Ascending aorta (tissue), 2 donors: ENCODE results near the gene IMMP2L. TPM values are rescaled to one million over a fixed set of nuclear protein-coding genes. Genes with fewer than 3 reads are reported as not detected.

Source experiments
- DNase-seq, 2 donors: peaks; one replicate each; pipeline ENCODE4 v3.0.0-alpha.2; 2019; ENCODE audit warnings: low spot score in 2 of 2
- H3K27ac ChIP-seq, 2 donors: fragments of 200-600 bp; sonication (generic); one replicate each; pipeline ENCODE4 v1.5.1; 2016 to 2017; ENCODE audit warnings: mild to moderate bottlenecking in 1 of 2
- H3K27me3 ChIP-seq: fragments of 200-600 bp; sonication (generic); one replicate; pipeline ENCODE4 v1.5.1; 2017
- H3K36me3 ChIP-seq, 2 donors: fragments of 200-600 bp; sonication (generic); one replicate each; pipeline ENCODE4 v1.5.1; 2016
- H3K4me1 ChIP-seq, 2 donors: fragments of 200-600 bp; sonication (generic); one replicate each; pipeline ENCODE4 v1.5.1; 2016 to 2017; ENCODE audit warnings: mild to moderate bottlenecking in 1 of 2
- H3K4me3 ChIP-seq, 2 donors: fragments of 200-600 bp; sonication (generic); one replicate each; pipeline ENCODE4 v1.5.1; 2016 to 2017; ENCODE audit warnings: mild to moderate bottlenecking in 1 of 2
- H3K9me3 ChIP-seq, 2 donors: fragments of 200-600 bp; sonication (generic); one replicate each; pipeline ENCODE4 v1.5.1; 2016
- intact Hi-C: fragments of 100-400 bp; cut with DNase I; formaldehyde crosslinking; loops from one replicate; pipeline ENCODE4 v1.15.1; 2023
- total RNA-seq: library from RNA; depleted of rRNA; stranded (reverse); fragments of >200 nt; gene quantifications from one replicate; pipeline ENCODE4 v1.1.0, GENCODE V29; 2016
- TF ChIP-seq, protein P1 (sequence below), 3 experiments: fragments of 200-600 bp in 2 of 3; fragments of 450-650 bp in 1 of 3; sonication (generic) in 2 of 3; IDR thresholded peaks; one replicate each; pipeline ENCODE4 v1.5.1; 2016 to 2019; ENCODE audit warnings: antibody characterized with exemption in 3 of 3, mild to moderate bottlenecking in 1 of 3, moderate library complexity in 1 of 3

Gene IMMP2L
- total RNA-seq, 1 donor from 2014 or later: 143 TPM

DNA sequence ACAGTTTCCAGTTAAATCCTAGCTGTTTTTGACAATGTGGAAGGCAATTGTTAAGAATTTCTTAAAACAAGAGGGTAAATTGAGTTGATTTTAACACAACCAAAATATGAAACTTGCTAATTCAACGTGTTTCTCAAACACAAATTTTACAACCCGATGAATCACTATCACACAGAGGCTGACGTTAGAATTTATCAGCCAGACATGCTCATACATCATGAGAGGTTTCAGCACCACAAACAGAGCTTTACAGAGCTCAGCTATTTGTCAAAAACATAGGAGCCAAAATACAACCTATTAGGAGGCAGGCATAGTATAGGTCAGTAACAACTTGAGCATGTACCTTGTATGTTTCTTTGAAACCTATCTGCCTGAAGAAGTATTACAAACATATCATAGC lies 435.3 kb downstream of the IMMP2L start:
- intact Hi-C loops: no loop called here
- Histone ChIP-seq H3K4me3 (no peak overlapping the region), H3K9me3 (no peaks in the 10 kb centered on the region), H3K4me1 (no peaks in the 10 kb centered on the region), H3K27ac (no peak overlapping the region), H3K36me3 (no peaks in the 10 kb centered on the region), H3K27me3 (no peaks in the 10 kb centered on the region)
- DNase-seq: no peak
- TF ChIP-seq, protein P1, sequence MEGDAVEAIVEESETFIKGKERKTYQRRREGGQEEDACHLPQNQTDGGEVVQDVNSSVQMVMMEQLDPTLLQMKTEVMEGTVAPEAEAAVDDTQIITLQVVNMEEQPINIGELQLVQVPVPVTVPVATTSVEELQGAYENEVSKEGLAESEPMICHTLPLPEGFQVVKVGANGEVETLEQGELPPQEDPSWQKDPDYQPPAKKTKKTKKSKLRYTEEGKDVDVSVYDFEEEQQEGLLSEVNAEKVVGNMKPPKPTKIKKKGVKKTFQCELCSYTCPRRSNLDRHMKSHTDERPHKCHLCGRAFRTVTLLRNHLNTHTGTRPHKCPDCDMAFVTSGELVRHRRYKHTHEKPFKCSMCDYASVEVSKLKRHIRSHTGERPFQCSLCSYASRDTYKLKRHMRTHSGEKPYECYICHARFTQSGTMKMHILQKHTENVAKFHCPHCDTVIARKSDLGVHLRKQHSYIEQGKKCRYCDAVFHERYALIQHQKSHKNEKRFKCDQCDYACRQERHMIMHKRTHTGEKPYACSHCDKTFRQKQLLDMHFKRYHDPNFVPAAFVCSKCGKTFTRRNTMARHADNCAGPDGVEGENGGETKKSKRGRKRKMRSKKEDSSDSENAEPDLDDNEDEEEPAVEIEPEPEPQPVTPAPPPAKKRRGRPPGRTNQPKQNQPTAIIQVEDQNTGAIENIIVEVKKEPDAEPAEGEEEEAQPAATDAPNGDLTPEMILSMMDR (IDR thresholded peaks at IDR 0.05): no peak

DNA sequence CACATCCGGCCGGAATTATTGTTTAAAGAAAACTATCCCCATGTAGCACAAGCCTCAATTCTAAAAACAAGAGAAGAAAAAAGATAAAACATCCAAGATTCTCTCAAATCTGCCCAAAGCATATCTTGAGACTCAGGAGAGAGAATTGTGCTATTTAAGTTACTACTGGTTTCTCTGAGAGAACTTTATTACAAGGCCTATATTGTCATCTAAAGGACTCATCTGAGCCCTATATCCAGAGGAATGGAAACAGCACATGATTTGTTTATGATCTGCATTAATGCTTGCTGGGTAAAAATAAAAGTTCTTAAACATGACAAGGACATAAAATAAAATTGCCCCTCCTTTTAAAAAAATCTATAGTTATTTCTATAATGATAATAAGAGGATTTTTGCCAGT lies 446.3 kb downstream of the IMMP2L start:
- Histone ChIP-seq H3K9me3 (no peaks in the 10 kb centered on the region), H3K27ac (no peak overlapping the region), H3K4me3 (no peak overlapping the region), H3K36me3 (no peaks in the 10 kb centered on the region), H3K4me1 (peaks cover 0 to 8% of the 10 kb centered on the region in 2 donors), H3K27me3 (no peaks in the 10 kb centered on the region)
- TF ChIP-seq, protein P1 (IDR thresholded peaks at IDR 0.05): no peak
- intact Hi-C loops: no loop called here
- DNase-seq: no peak

DNA sequence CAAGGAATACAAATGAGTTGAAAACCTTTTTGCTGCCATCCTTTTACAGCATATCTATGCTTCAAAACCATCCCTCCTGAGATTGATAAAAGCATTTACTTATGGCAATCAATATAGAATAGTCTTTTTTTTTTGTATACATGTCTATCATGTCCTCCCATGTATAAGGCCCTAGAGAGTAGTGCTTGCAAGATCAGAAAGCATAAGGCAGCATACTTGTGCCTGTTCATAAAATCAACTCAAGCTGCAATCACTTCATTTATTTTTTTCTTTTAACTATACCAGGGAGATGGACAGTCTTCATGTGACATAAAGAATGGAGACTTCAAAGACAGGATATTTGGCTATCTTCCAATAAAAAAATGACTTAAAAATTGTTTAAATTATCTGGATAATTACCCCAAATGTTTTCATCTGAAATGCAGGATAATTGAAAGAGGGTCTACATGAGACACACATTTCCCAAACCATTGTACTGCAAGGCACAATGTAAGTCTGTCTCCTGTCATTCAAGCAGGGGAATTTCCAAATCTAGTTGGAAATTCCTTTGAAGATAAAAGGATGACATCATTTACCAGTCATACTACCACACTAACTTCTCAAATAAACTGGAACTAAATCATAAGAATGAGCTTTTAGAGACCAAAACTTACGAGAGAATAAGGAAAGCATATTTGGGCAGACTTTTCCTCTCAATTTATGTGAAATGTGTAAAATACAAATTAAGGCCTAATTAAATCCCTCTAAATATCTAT lies 448.9 kb downstream of the IMMP2L start:
- Histone ChIP-seq H3K27me3 (no peaks in the 10 kb centered on the region), H3K4me1 (peaks cover 0 to 8% of the 10 kb centered on the region in 2 donors), H3K27ac (no peak overlapping the region), H3K36me3 (no peaks in the 10 kb centered on the region), H3K9me3 (no peaks in the 10 kb centered on the region), H3K4me3 (no peak overlapping the region)
- intact Hi-C loops: no loop called here
- TF ChIP-seq, protein P1 (IDR thresholded peaks at IDR 0.05): no peak
- DNase-seq: no peak

DNA sequence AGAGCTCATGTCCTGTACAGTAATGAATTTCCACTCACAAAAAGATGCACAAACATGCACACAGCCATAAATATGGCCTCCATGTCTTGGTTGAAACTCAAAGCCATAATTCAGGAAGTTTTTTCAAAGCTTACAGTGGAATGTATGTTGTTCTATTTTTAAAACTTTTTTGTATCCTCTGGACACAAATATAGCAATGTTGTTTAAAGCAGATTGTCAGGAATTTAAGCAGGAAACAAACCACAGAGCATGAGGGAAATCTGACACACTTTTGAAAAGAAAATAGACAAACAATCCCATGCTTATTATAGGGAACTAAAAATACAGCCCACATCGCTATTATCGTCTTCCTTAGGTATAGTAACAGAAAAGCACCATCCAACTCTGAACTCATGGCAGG lies 449.9 kb downstream of the IMMP2L start:
- Histone ChIP-seq H3K27me3 (no peaks in the 10 kb centered on the region), H3K36me3 (no peaks in the 10 kb centered on the region), H3K4me1 (peaks cover 0 to 18% of the 10 kb centered on the region in 2 donors), H3K4me3 (no peak overlapping the region), H3K27ac (no peak overlapping the region), H3K9me3 (no peaks in the 10 kb centered on the region)
- TF ChIP-seq, protein P1 (IDR thresholded peaks at IDR 0.05): no peak
- no peak for DNase-seq
- intact Hi-C loops: no loop called here

DNA sequence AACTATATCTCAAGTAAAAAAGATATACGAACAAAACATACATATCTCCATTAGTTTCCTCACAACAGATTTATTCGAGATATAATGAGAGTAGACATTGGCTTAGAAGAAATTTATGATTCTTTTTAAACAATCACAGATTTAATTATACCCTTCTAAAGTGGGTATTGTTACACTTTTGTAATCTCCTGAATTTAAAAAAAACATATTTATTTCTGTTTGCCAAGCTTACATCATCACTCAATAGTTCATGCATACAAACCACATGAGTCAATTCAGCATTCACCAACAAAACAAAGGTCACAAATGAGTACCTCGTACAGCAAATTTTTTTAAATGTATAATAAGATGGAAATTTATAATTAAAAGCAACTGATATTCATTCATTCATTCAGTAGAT lies 453.8 kb downstream of the IMMP2L start:
- H3K27me3 ChIP-seq: no peaks in the 10 kb centered on the region
- H3K9me3 ChIP-seq: no peaks in the 10 kb centered on the region
- TF ChIP-seq, protein P1 (IDR thresholded peaks at IDR 0.05): no peak
- peaks cover 0 to 15% of the 10 kb centered on the region in 2 donors for H3K4me1 ChIP-seq
- H3K27ac ChIP-seq: no peak overlapping the region
- no peaks in the 10 kb centered on the region for H3K36me3 ChIP-seq
- intact Hi-C loops: no loop called here
- no peak for DNase-seq
- no peak overlapping the region for H3K4me3 ChIP-seq
